ENCODE data around the gene MED13L.
A peak's percentile ranks its signal among the peaks of the same experiment; 100 is the strongest.

Gene MED13L

GRCh38 chr12:116090516-116090915 lies 187.0 kb downstream of the MED13L start:
- DNase-seq (ENCODE audit: low read depth), result no peak

GRCh38 chr12:116089080-116089479 lies 188.4 kb downstream of the MED13L start:
- no peak for DNase-seq (ENCODE audit: low read depth)

GRCh38 chr12:116087962-116088361 lies 189.5 kb downstream of the MED13L start:
- DNase-seq (ENCODE audit: low read depth), result no peak

- no peak for DNase-seq (ENCODE audit: low read depth)
These were observed 190.1 kb downstream of the MED13L start for GRCh38 chr12:116087399-116087798.

GRCh38 chr12:116080415-116080814 lies 197.1 kb downstream of the MED13L start:
- DNase-seq (ENCODE audit: low read depth), result no peak

- DNase-seq (ENCODE audit: low read depth), result no peak
These were observed 199.1 kb downstream of the MED13L start for GRCh38 chr12:116078396-116078795.

- DNase-seq (ENCODE audit: low read depth), result no peak
These were observed 200.1 kb downstream of the MED13L start for GRCh38 chr12:116077431-116077830.

GRCh38 chr12:116076399-116076798 lies 201.1 kb downstream of the MED13L start:
- DNase-seq (ENCODE audit: low read depth), result no peak

- DNase-seq (ENCODE audit: low read depth), result no peak
These were observed 202.8 kb downstream of the MED13L start for GRCh38 chr12:116074686-116075085.

GRCh38 chr12:116071555-116072230 lies 205.8 kb downstream of the MED13L start:
- no peak for DNase-seq (ENCODE audit: low read depth)

- no peak for DNase-seq (ENCODE audit: low read depth)
These were observed 207.0 kb downstream of the MED13L start for GRCh38 chr12:116070444-116070843.

- DNase-seq (ENCODE audit: low read depth), result no peak
These were observed 207.6 kb downstream of the MED13L start for GRCh38 chr12:116069943-116070342.

- DNase-seq (ENCODE audit: low read depth), result no peak
These were observed 208.6 kb downstream of the MED13L start for GRCh38 chr12:116068853-116069252.

- no peak for DNase-seq (ENCODE audit: low read depth)
These were observed 209.1 kb downstream of the MED13L start for GRCh38 chr12:116068371-116068770.

- peak; percentile 21 for DNase-seq (ENCODE audit: low read depth)
These were observed 209.6 kb downstream of the MED13L start for GRCh38 chr12:116067892-116068291.

GRCh38 chr12:116066381-116067230 lies 210.9 kb downstream of the MED13L start:
- DNase-seq (ENCODE audit: low read depth), result peak; percentile 60

GRCh38 chr12:116065606-116066005 lies 211.9 kb downstream of the MED13L start:
- DNase-seq (ENCODE audit: low read depth), result peak; percentile 7

GRCh38 chr12:116064493-116064892 lies 213.0 kb downstream of the MED13L start:
- no peak for DNase-seq (ENCODE audit: low read depth)

GRCh38 chr12:116062698-116063097 lies 214.8 kb downstream of the MED13L start:
- no peak for DNase-seq (ENCODE audit: low read depth)

GRCh38 chr12:116060764-116061163 lies 216.7 kb downstream of the MED13L start:
- peak; percentile 34 for DNase-seq (ENCODE audit: low read depth)

- no peak for DNase-seq (ENCODE audit: low read depth)
These were observed 217.6 kb downstream of the MED13L start for GRCh38 chr12:116059904-116060303.

- no peak for DNase-seq (ENCODE audit: low read depth)
These were observed 218.9 kb downstream of the MED13L start for GRCh38 chr12:116058574-116058973.

GRCh38 chr12:116057356-116057755 lies 220.1 kb downstream of the MED13L start:
- DNase-seq (ENCODE audit: low read depth), result peak; percentile 21

Measured in amniotic epithelial cell (primary cell).